HEK293 (cell line): ENCODE results near the gene HPRT1.

ENCODE experiments used
- CTCF ChIA-PET: fragments of 350-600 bp; formaldehyde crosslinking; extraction: SDS; loops from one replicate; lab custom pipeline; 2021; ENCODE audit warnings: antibody characterized with exemption; lab: Yijun Ruan, JAX
- POLR2A ChIA-PET: fragments of 300-600 bp; formaldehyde crosslinking; extraction: SDS; loops from one replicate; lab custom pipeline; 2020; ENCODE audit warnings: antibody characterized with exemption, inconsistent platforms; lab: Yijun Ruan, JAX
- H3K27ac ChIP-seq: fragments of 200-500 bp; sonication (Bioruptor generic); 2 replicates; pipeline ENCODE4 v1.5.1; 2014; ENCODE audit warnings: low read depth, low read length, control low read depth, inconsistent platforms; ENCODE audit errors: extremely low read depth
- H3K36me3 ChIP-seq, 2 experiments: fragments of 200-500 bp in 1 of 2; sonication (Bioruptor generic) in 1 of 2; 1 replicate in 1 of 2; 2 replicates in 1 of 2; pipeline ENCODE4 v1.5.1; 2014 to 2017; ENCODE audit warnings: inconsistent platforms in 2 of 2, low read length in 2 of 2; ENCODE audit not compliant: control insufficient read depth in 2 of 2, insufficient read depth in 1 of 2
- H3K4me1 ChIP-seq: fragments of 200-500 bp; sonication (Bioruptor generic); 2 replicates; pipeline ENCODE4 v1.5.1; 2014; ENCODE audit warnings: mild to moderate bottlenecking, low read length, inconsistent platforms; ENCODE audit not compliant: control insufficient read depth, insufficient read depth
- H3K4me3 ChIP-seq: 2 replicates; pipeline ENCODE4 v1.5.1; 2011; ENCODE audit warnings: low read depth, mild to moderate bottlenecking, control low read depth, low read length, moderate library complexity
- H3K9me3 ChIP-seq: fragments of 200-500 bp; sonication (Bioruptor generic); 2 replicates; pipeline ENCODE4 v1.5.1; 2014; ENCODE audit warnings: low read depth, low read length, inconsistent platforms; ENCODE audit not compliant: control insufficient read depth, insufficient read depth
- BCL6B ChIP-seq: fragments of 450-650 bp; formaldehyde crosslinking; IDR thresholded peaks from 2 replicates; pipeline ENCODE4 v1.5.1; 2017; ENCODE audit warnings: missing biosample characterization, missing genetic modification characterization
- IKZF3 ChIP-seq: fragments of 450-650 bp; IDR thresholded peaks from 2 replicates; pipeline ENCODE4 v1.5.0; 2018; ENCODE audit warnings: missing biosample characterization, mild to moderate bottlenecking, missing genetic modification characterization, moderate library complexity
- REPIN1 ChIP-seq: fragments of 450-650 bp; formaldehyde crosslinking; IDR thresholded peaks from 2 replicates; pipeline ENCODE4 v1.5.1; 2017; ENCODE audit warnings: missing biosample characterization, missing genetic modification characterization, low read depth
- YY1 ChIP-seq: fragments of 450-650 bp; formaldehyde crosslinking; IDR thresholded peaks from 2 replicates; pipeline ENCODE4 v1.5.1; 2018; ENCODE audit warnings: missing biosample characterization, missing genetic modification characterization
- YY2 ChIP-seq: fragments of 450-650 bp; formaldehyde crosslinking; IDR thresholded peaks from 2 replicates; pipeline ENCODE4 v1.5.1; 2016; ENCODE audit warnings: missing biosample characterization, missing genetic modification characterization
- ZBTB7A ChIP-seq: fragments of 450-650 bp; formaldehyde crosslinking; IDR thresholded peaks from 2 replicates; pipeline ENCODE4 v1.5.1; 2016; ENCODE audit warnings: low read depth, missing biosample characterization, missing genetic modification characterization
- ZNF155 ChIP-seq: fragments of 450-650 bp; formaldehyde crosslinking; IDR thresholded peaks from 2 replicates; pipeline ENCODE4 v1.5.1; 2016; ENCODE audit warnings: missing biosample characterization, missing genetic modification characterization
- ZNF16 ChIP-seq: fragments of 450-650 bp; formaldehyde crosslinking; IDR thresholded peaks from 2 replicates; pipeline ENCODE4 v1.5.1; 2016; ENCODE audit warnings: low read depth, missing biosample characterization, missing genetic modification characterization
- ZNF221 ChIP-seq: fragments of 450-650 bp; formaldehyde crosslinking; IDR thresholded peaks from 2 replicates; pipeline ENCODE4 v1.5.1; 2017; ENCODE audit warnings: missing biosample characterization, missing genetic modification characterization, borderline replicate concordance
- ZNF366 ChIP-seq: fragments of 450-650 bp; formaldehyde crosslinking; conservative IDR thresholded peaks from 2 replicates; pipeline ENCODE4 v1.5.1; 2016; ENCODE audit warnings: missing biosample characterization, missing genetic modification characterization
- ZNF391 ChIP-seq: fragments of 450-650 bp; formaldehyde crosslinking; IDR thresholded peaks from 2 replicates; pipeline ENCODE4 v1.5.1; 2016; ENCODE audit warnings: low read depth, missing biosample characterization, missing genetic modification characterization, borderline replicate concordance
- ZNF394 ChIP-seq: fragments of 450-650 bp; formaldehyde crosslinking; IDR thresholded peaks from 2 replicates; pipeline ENCODE4 v1.5.1; 2016; ENCODE audit warnings: missing biosample characterization, missing genetic modification characterization, mild to moderate bottlenecking, moderate library complexity, borderline replicate concordance
- ZNF404 ChIP-seq: fragments of 450-650 bp; formaldehyde crosslinking; IDR thresholded peaks from 2 replicates; pipeline ENCODE4 v1.5.1; 2017; ENCODE audit warnings: missing biosample characterization, missing genetic modification characterization
- ZNF513 ChIP-seq: fragments of 450-650 bp; IDR thresholded peaks from 2 replicates; pipeline ENCODE4 v1.5.1; 2018; ENCODE audit warnings: missing biosample characterization, missing genetic modification characterization
- ZNF518A ChIP-seq: fragments of 450-650 bp; formaldehyde crosslinking; conservative IDR thresholded peaks from 2 replicates; pipeline ENCODE4 v1.5.1; 2016; ENCODE audit warnings: low read depth, missing biosample characterization, missing genetic modification characterization
- ZNF549 ChIP-seq: fragments of 450-650 bp; IDR thresholded peaks from 2 replicates; pipeline ENCODE4 v1.5.1; 2018; ENCODE audit warnings: missing biosample characterization, missing genetic modification characterization, mild to moderate bottlenecking, inconsistent platforms, moderate library complexity
- ZNF621 ChIP-seq: fragments of 450-650 bp; formaldehyde crosslinking; IDR thresholded peaks from 2 replicates; pipeline ENCODE4 v1.5.1; 2017; ENCODE audit warnings: missing biosample characterization, missing genetic modification characterization
- ZNF645 ChIP-seq: fragments of 450-650 bp; formaldehyde crosslinking; IDR thresholded peaks from 2 replicates; pipeline ENCODE4; 2016; ENCODE audit warnings: missing biosample characterization, missing genetic modification characterization
- ZNF654 ChIP-seq: fragments of 450-650 bp; formaldehyde crosslinking; IDR thresholded peaks from 2 replicates; pipeline ENCODE4 v1.5.1; 2016; ENCODE audit warnings: low read depth, missing biosample characterization, missing genetic modification characterization
- ZNF76 ChIP-seq: fragments of 450-650 bp; formaldehyde crosslinking; IDR thresholded peaks from 2 replicates; pipeline ENCODE4; 2016; ENCODE audit warnings: low read depth, missing biosample characterization, missing genetic modification characterization, borderline replicate concordance
- ZSCAN30 ChIP-seq: fragments of 450-650 bp; IDR thresholded peaks from 2 replicates; pipeline ENCODE4 v1.5.1; 2018; ENCODE audit warnings: missing biosample characterization, mild to moderate bottlenecking, missing genetic modification characterization, moderate library complexity

Gene HPRT1

GRCh38 chrX:134478374-134478773 is 18.4 kb downstream of the HPRT1 start (continued):
- TF ChIP-seq ZNF518A (tag by site-specific recombination) (no peak), ZNF391 (tag by site-specific recombination) (no peak), ZNF221 (tag by site-specific recombination) (no peak)

- peaks cover 43 to 46% of the 10 kb centered on the region in 2 experiments for H3K36me3 ChIP-seq
- POLR2A ChIA-PET: no interaction called here
- TF ChIP-seq ZNF16 (tag by site-specific recombination): no peak
- TF ChIP-seq, all 188 proteins: peak for 0
Measured at GRCh38 chrX:134480061-134480460, 20.1 kb downstream of the HPRT1 start.

GRCh38 chrX:134481339-134481738 is 21.4 kb downstream of the HPRT1 start:
- ChIA-PET POLR2A (no interaction called here), CTCF (interaction anchor here (1.0 kb wide), 1 partner anchor 270 kb away, joined by 4 read pairs; no protein-coding TSS in a partner anchor)
- no peaks in the 10 kb centered on the region for H3K9me3 ChIP-seq
- H3K27ac ChIP-seq: no peak overlapping the region
- no peak overlapping the region for H3K4me3 ChIP-seq
- no peaks in the 10 kb centered on the region for H3K4me1 ChIP-seq
- peaks cover 36 to 37% of the 10 kb centered on the region in 2 experiments for H3K36me3 ChIP-seq
- TF ChIP-seq ZSCAN30: no peak

More at GRCh38 chrX:134480061-134480460, 20.1 kb downstream of the HPRT1 start:
- CTCF ChIA-PET: interaction anchor here (0.7 to 1.0 kb wide), 3 partner anchors 13 to 1645 kb away, joined by 3 to 4 read pairs (median 4); no protein-coding TSS in a partner anchor
- Histone ChIP-seq H3K4me1 (no peaks in the 10 kb centered on the region), H3K4me3 (no peak overlapping the region), H3K27ac (no peak overlapping the region), H3K9me3 (no peaks in the 10 kb centered on the region)

GRCh38 chrX:134482371-134482770 is 22.4 kb downstream of the HPRT1 start:
- no peaks in the 10 kb centered on the region for H3K9me3 ChIP-seq
- POLR2A ChIA-PET: no interaction called here
- no peaks in the 10 kb centered on the region for H3K4me1 ChIP-seq
- CTCF ChIA-PET: interaction anchor here (1.4 kb wide), 1 partner anchor 303 kb away, joined by 3 read pairs; no protein-coding TSS in a partner anchor
- no peak overlapping the region for H3K27ac ChIP-seq
- H3K4me3 ChIP-seq: no peak overlapping the region
- H3K36me3 ChIP-seq: peaks cover 32 to 38% of the 10 kb centered on the region in 2 experiments
- TF ChIP-seq ZNF76 (no peak), YY1 (no peak), IKZF3 (tag by site-specific recombination) (no peak), ZNF513 (tag by site-specific recombination) (no peak), ZNF621 (tag by site-specific recombination) (no peak), ZNF155 (tag by site-specific recombination) (no peak), ZNF366 (tag by site-specific recombination) (no peak), REPIN1 (tag by site-specific recombination) (no peak), ZBTB7A (tag by site-specific recombination) (no peak), ZNF404 (no peak), BCL6B (tag by site-specific recombination) (no peak), ZNF654 (tag by site-specific recombination) (no peak), ZNF221 (tag by site-specific recombination) (no peak), ZNF394 (no peak), ZNF549 (no peak), YY2 (tag by site-specific recombination) (no peak), ZNF645 (tag by site-specific recombination) (no peak)
